Mammary epithelial cell (primary cell): Measurements from ENCODE around the gene HAAO.

Source experiments
- CTCF ChIP-seq, 2 donors: IDR thresholded peaks in 1 of 2; conservative IDR thresholded peaks in 1 of 2; 2 replicates each; pipeline ENCODE4 v1.5.1; 2011 to 2012; ENCODE audit warnings: inconsistent platforms in 2 of 2, low read length in 2 of 2, mild to moderate bottlenecking in 2 of 2, control low read depth in 1 of 2, low read depth in 1 of 2; ENCODE audit not compliant: insufficient read depth in 1 of 2; ENCODE audit errors: extremely low read depth in 1 of 2
- EZH2 ChIP-seq: IDR thresholded peaks from 2 replicates; pipeline ENCODE4 v1.6.1; 2012; ENCODE audit warnings: low read length, inconsistent platforms, borderline replicate concordance

- TF ChIP-seq EZH2 (no peak), CTCF (conservative IDR thresholded peaks at IDR 0.05 in 1 of 2, IDR thresholded peaks at IDR 0.05 in 1 of 2; ENCODE audit: extremely low read depth in 1 of 2, insufficient read depth in 1 of 2, low read depth in 1 of 2, low read length in 2 of 2) (no peak)
Observed at GRCh38 chr2:42764096-42764495, 28.3 kb downstream of the HAAO start, which contains the start of gene OXER1.
